NCI-H345 treated with DMSO at 0.1 percent for 48 hours (cell line): ENCODE measurements around the gene ANTKMT.
A peak's percentile ranks its signal among the peaks of the same experiment; 100 is the strongest.
"Not testable (repeated sequence)": the region's sequence is repeated elsewhere in the genome, so short reads cannot be mapped to it uniquely, and the experiment has no call there.

ENCODE experiments used
- DNase-seq: peaks from one replicate; lab custom pipeline; 2025; ENCODE audit not compliant: unreplicated experiment; lab: John Stamatoyannopoulos, UW

ANTKMT gene

GRCh38 chr16:681746-682427 is 39.1 kb upstream of the ANTKMT start:
- DNase-seq: no peak

DNA sequence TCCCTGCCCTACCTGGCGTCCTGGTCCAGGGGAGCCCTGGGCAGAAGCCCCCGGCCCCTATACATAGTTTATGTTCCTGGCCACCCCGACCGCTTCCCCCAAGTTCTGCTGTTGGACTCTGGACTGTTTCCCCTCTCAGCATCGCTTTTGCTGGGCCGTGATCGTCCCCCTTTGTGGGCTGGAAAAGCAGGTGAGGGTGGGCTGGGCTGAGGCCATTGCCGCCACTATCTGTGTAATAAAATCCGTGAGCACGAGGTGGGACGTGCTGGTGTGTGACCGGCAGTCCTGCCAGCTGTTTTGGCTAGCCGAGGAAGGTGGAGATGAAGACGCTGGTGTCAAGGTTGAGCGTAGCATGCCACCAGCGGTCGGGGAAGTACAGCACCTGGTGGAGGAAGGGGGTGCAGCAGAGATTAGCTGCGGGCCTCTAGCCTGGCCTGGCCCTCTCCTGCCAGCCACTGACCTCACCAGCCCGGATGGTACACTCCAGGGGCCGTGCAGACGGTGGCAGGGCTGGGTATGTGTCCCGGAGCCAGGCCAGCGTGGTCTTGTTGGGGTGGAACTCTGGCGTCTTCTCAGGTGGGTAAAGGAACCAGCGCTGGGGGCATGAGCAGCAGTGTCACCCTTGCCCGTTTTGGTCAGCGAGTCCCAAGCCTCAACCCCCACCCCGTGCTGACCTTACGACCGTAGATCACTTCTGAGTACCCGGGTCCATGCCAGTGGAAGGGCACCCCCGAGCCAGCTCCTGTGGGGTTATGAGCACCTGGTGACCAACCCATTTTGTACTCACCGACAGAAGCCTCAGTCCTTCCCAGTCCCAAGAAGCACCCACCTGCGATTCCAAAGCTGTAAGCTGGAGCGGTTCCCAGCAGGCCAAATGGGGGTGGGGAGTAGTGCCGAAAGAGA is 38.2 kb upstream of the ANTKMT start:
- no peak for DNase-seq

DNA sequence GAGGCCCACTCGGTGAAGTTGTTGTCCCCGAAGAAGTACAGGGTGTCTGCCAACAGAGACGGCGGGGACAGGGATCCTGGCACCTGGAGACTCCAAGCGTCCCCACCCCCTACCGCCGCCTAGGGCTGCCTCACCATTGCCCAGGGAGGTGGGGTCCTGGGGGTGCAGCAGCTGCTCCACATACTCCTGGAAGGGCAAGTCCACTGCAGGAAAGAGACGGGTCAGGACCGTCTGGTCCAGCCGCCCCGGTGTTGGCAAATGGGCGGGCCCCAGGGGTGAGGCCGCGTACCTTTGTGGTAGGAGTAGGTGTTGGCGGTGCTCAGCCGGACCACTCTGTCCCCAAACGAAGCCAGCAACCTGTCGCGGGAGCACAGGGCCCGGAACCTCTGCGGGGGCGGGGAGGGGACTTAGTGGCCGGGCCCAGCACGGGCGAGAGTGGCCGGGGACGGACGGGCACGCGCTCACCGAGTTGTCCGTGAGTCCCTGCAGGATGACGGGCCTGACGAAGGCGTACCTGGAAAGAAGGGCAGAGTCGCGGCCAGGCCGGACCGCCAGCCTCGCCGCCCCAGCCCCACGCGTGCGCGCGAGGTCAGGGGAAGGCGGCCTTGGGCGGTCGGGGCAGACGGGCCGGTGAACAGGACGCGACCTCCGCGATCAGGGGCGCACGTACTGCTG is 37.4 kb upstream of the ANTKMT start:
- DNase-seq: no peak

GRCh38 chr16:684071-684794 is 36.7 kb upstream of the ANTKMT start, which contains the start of gene JMJD8:
TSS of gene JMJD8 (minus strand) at chr16:684334. CDS start at chr16:684319, 15 bp downstream.
- peak; percentile 92 for DNase-seq

GRCh38 chr16:684961-685696 is 35.8 kb upstream of the ANTKMT start:
- peak; percentile 66 for DNase-seq

GRCh38 chr16:685967-686366 is 35.0 kb upstream of the ANTKMT start:
- DNase-seq: no peak

DNA sequence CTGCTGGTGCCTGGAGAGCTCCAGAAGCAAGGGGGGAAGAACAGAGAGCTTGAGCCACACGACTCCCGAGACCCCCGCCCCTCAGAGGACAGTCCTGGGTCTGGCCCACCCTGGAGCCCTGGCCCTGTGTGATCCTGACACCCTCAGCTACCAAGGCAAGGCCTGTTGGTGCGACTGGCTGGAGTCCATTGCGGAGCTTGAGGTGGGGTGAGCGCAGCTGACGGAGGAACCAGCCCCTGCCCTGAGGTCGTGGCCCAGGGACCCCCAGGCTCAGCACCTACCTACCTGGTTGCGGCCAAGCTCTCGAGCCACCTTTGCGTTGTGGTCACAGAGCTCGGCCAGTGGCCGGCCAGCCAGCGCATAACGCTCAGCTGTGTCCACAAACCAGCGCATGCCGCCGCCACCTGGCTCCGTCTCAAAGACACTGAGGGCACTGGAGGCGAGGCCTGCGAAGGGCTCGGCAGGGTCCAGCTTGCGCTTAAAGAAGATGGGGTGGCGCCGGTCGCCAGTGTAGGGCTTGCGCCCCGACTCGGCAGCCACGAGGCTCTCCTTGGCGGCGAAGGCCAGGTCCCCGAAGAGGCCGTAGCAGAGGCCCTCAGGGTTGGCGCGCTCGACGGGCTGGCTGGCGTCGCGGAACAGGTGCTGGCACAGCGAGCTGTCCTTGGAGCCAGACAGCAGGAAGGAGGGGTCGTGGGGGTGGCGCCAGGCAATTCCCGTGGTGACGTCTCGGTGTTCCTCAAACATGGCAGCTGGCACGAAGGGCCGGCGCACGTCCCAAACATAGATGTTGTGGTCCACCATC is 34.3 kb upstream of the ANTKMT start:
- DNase-seq: no peak

DNA sequence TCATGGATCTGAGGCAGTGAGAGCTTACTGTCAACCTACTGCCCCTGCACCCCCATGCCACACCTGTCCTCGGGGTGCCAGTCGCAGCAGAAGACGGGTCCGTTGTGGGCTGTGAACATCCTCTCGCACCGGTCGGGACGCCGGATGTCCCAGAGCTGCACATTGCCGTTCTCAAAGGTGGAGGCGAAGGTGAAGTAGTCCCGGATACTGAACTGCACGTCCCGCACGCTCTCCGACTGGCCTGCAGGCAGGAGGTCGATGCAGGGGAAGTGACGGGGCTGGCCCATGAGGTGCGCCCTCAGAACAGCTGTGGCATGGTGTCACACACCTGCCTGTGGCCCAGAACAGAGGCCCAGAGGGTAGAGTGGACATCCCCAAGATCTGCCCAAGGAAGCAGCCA is 33.4 kb upstream of the ANTKMT start:
- no peak for DNase-seq

- DNase-seq: no peak
Measured at GRCh38 chr16:689175-689897, 31.6 kb upstream of the ANTKMT start.

- not testable (repeated sequence) for DNase-seq
Measured at GRCh38 chr16:691242-691641, 29.7 kb upstream of the ANTKMT start.

GRCh38 chr16:692356-693108 is 28.4 kb upstream of the ANTKMT start:
- no peak for DNase-seq

DNA sequence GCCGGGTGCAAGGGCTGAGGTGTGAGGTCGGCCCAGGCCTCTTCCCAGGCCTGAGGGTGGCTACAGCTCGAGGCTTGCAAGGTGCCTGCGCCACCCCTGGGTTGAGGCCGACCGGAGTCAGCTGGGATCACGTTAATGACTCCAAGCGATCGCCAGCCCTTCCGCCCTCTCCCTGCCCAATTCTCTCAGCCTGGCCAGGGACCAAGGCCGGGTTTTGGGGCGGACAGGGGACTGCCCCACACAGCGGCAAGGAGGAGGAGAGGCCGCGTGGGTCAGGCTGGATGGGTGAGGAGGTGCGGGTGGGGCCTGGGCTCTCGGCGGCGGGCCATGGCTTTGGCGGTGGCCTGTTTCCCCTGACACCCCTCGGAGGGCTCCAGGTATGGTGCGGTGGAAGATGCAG is 27.6 kb upstream of the ANTKMT start:
- no peak for DNase-seq

GRCh38 chr16:693766-694165 is 27.2 kb upstream of the ANTKMT start:
- no peak for DNase-seq

DNA sequence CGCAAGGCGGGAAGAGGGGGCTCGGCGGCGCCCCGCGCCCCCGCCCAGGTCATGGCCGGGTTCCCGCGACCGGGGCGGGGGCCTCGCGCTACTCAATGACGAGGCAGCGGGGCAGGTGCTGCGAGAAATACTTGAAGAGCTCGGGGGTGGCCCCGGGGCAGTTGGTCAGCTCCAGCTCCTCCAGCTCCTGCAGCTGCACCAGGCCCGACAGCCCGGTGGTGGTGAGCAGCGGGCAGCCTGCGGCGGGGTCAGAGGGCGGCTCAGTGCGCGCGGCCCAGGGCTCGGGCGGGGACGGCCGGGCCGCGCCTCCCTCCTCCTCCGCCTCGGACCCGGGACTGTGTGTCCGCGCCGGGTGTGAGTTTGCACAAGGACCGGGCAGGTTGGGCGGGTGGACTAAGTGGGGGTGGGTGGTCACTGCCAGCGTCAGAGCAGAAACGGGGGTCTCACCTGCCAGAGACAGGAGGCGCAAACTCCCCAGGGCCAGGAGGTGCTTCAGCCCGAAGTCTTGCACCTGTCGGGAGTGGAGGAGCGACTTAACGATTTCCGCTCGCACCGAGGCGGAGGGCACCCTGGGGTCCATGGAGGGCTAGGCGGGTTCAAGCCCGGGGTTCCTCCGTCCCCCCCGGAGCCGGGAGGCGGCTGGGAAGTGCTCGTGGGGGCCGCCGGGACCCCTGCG is 26.6 kb upstream of the ANTKMT start:
- no peak for DNase-seq

GRCh38 chr16:694863-695354 is 26.0 kb upstream of the ANTKMT start:
- DNase-seq: no peak

- DNase-seq: peak; percentile 88
Measured at GRCh38 chr16:695355-696089, 25.4 kb upstream of the ANTKMT start.
